Activated T-cell treated with anti-CD3 and anti-CD28 coated beads, Interleukin-2, amount 50 U/mL, for 48 hours (primary cell): ENCODE results near the gene DDX10.

Experiments
- DNase-seq, 2 experiments: peaks; one replicate each; pipeline ENCODE4 v3.0.0-alpha.2; 2020

Gene DDX10

GRCh38 chr11:108914211-108914610, 249.3 kb downstream of the DDX10 start:
- DNase-seq = no peak

DNA sequence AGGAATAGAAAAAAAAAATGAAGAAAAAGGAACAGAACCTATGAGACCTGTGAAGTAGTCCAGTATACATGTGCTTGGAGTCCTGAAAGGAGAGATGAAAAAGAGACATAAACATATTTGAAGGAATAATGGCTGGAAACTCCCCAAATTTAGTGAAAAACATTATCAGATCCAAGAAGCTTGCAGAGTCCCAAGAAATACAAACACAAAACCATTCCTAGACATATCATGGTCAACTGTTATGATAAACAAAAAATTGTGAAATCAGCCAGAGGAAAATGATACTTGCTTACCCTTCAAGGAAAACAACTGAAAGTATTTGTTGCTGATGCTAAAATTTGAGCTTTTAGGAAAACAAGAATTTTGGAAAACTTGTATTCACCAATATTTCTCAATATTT, 250.1 kb downstream of the DDX10 start:
- no peak for DNase-seq

- DNase-seq = no peak
Observed at GRCh38 chr11:108915666-108916065, 250.8 kb downstream of the DDX10 start.

DNA sequence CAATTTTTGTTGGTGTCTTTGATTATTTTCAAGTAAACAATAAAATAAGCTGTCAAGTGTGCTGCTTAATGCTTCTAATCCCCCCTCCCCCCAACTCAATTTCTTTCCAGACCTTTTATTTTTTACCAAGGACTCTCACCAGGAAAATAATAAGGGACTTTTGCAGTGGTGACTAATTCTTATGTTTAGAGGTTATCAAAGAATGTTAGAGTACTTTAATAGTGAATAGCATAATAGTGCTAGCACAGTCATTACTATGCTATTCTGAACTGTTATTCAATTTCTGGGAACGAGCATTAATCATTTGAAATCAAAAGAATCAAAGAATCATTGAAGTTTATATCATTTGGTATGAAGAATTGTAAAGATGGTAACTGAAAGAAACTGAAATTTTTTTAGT, 251.4 kb downstream of the DDX10 start:
- no peak for DNase-seq

DNA sequence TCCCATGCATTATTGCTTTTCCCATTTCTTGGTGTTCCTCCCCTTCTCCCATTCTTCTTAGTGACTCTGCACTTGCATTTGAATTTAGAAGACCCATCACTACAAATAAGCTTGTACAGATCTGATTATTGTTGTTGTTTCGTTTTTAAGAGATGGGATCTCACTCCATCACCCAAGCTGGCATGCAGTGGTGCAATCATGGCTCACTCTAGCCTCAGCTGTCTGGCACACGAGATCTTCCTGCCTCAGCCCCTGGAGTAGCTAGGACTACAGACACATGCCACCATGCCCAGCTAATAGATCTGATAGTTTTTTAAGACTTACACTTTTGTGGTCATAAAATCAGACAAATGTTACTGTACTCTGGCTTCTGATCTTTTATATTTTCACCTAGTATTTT, 252.1 kb downstream of the DDX10 start:
- DNase-seq = no peak

DNA sequence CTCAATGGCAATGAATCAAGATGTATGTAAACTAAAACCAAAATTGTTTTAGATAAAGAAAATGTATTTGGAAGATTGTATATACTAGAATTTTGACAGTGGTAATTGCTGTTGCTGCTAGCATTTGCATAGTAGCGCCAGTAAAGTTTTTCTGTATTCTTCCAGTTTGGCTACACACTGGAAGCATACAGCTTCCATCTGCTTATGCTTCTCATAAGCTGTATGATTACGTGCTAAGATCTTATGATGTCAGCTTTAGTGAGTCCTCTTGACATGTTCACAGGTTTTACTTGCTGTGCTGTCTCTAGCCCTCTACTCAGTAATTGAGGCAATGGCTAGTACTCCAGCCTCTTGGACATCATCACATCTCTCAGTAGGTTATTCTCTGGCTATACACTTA, 256.3 kb downstream of the DDX10 start:
- DNase-seq = no peak

DNA sequence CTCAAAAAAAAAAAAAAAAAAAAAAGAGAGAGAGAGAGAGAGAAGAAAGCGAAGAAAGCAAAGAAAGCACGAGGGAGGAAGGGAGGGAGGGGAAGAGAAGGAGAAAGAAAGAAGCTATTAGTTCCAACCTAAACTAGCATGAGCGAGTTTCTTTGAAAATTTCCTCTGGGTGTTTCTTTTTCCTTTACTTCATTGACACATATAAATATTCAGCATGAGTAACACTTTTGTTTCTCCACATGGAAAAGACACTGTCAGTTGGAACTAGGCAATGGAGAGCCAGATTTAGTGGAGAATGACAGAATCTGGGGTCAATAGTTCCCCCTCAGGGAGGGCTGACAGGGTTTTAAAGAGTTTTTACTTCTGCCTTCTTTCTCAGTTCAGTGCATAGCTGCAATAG, 257.4 kb downstream of the DDX10 start:
- no peak for DNase-seq

DNA sequence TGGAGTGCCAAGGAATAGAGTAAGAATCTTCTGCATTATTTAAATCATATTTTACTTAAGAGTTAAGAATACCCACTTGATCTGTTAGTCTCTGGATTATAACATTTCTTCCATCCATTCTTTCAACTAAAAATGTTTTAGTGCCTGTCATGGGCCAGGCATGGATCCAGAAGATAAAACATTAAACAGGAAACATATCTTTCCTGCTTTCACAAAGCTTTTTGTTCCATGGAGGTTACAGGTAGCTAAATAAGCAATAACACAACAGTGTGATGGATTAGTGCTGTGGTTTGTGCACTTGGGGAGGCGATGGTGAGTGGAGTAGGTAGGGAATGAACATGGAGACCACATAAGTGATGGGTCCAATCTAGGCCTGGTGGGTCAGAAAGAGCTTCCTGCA, 258.5 kb downstream of the DDX10 start:
- no peak for DNase-seq

GRCh38 chr11:108926171-108926840, 261.4 kb downstream of the DDX10 start:
- no peak for DNase-seq

GRCh38 chr11:108926841-108927577, 262.1 kb downstream of the DDX10 start:
- no peak for DNase-seq

- no peak for DNase-seq
Observed at GRCh38 chr11:108927791-108928545, 263.1 kb downstream of the DDX10 start.

- no peak for DNase-seq
Observed at GRCh38 chr11:108929241-108929640, 264.4 kb downstream of the DDX10 start.

- no peak for DNase-seq
Observed at GRCh38 chr11:108931168-108931567, 266.3 kb downstream of the DDX10 start.

DNA sequence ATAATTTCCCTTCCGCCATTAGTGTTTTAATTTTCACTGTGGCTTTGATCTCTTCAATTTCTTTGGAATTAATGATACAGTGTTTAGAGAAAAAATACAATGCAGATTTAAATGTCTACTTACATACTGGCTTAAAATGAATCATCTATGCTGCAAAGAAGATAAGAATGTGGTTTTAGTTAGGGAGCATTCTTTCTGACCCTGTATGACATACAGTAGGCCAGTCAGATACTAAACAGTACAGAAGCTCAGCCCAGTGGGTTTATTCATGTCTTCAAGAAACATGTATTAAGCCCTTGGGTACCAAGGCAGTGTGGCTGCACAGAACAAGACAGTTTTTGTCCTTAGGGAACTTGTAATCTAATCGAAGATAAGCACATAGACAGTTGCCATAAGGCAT, 268.8 kb downstream of the DDX10 start:
- no peak for DNase-seq

DNA sequence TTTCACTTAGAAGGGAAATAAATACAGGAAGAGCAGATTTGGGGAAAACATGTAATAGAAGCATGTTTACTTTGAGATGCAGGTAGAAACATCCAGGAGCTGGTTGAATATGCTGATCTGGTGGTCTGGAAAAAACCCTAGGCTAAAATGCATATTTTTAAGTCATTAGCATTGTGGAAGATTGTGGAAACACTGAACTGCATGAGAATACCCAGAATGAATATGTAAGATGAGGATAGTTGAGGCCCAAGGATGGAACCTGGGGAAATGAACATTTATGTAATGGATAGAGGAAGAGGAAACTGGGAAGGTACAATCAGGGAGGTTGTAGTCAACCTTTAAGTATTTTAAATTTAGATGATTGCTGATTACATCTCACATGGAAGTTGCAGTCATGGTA, 269.4 kb downstream of the DDX10 start:
- DNase-seq = no peak

DNA sequence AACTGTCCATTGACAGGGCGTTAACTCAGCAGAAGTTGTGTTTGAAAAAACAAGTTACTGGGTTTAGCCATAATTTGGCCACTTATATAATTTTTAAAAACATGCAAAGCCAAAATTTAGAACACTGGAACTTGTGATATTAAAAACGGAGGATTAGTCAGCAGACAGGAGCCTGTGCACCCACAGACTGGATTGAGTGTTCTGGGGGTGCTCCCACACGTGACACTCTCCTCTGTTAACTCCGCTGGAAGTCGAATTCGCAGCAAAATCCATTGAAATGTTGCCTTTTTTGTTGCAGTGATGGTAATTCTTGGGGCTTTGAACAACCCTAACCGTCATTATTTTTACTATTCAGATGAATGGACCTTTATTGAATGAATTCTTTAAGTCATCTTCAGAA, 269.8 kb downstream of the DDX10 start:
- DNase-seq = no peak

DNA sequence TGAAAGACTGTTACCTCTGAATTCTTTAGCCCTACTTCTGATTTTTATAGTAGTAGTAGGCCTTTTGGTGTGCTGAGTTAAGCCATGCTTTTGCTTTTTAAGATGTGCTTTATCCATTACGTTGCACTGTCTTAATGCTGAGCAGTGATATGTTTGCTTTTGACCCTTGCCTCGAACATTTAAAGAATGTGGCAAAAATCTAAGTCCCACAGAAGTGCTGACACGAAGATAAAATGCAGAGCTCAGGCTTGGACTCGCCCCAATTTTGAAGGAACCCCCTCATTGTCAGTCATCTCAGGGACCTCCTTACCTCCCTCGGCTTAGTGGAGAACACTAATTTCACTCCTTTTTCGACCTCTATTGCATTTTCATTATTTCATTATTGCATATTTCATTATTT, 272.9 kb downstream of the DDX10 start:
- no peak for DNase-seq

DNA sequence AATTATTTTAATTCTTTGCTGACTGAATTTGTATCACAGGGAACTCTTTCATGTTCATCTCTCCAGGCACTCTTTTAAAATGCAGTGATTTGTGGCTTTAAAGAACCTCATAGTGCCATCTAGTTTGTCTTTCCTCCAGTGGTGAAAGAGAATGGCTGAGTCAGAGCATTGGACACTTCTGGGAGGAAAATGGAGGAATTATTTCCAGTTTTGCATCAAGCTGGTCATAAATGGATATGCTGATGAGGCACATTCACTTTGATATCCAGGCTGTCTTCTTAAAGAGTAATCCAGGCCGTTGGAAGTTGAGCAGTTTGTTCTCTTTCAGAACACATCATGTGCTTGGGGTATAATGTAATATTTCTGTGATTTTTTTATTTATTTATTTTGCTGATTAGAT, 273.7 kb downstream of the DDX10 start:
- DNase-seq = no peak

DNA sequence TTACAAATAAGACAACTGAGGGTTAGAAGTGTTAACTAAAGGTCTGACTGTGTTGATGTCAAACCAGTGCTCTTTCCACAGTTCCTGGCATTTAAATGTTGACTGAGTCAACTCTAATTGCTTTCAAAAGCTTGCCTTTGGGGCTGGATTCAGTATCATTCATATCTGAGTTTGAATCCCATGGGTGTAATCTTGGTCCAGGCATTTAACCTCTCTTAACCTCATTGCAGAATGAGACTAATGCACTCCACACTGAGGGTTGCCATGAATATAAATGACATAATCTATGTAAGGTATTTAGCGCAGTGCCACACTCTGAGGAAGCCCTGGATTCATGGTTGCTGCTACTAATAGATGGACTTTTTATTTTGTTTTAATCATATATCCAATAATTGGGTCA, 274.3 kb downstream of the DDX10 start:
- no peak for DNase-seq

GRCh38 chr11:108943853-108944252, 279.0 kb downstream of the DDX10 start:
- no peak for DNase-seq

DNA sequence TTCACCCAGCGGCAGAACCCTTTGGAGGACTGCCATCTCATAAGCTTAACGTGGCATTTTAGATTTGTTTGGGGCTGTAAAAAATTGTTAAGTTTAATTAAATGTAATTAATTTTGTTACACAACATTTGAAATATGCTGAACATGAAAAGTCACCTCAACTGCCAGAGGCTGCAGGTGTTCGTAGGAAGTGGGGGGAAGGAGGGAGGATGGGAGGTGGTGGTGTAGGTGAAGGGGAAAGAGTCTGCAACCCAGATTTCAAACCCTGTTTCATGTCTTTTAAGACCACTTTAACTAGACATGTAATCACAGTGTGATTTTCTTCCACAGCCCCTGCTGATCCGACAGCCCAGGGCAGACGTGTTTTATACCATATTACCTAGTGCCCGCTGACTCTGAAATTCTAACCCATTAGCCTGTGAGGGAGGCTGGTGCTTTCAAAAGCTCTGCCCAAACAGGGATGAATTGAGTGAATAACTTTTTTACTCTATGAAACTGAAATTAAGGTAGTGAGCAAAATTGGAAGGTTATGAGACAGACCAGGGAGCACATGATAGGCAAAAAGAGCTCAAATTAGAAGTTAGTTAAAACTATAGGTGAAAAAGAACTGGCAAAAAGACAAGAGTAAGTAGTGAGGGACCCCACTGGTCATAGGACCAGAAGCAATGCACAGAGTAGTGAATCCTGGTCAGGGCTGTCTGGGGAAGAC, 279.8 kb downstream of the DDX10 start:
- no peak for DNase-seq

GRCh38 chr11:108945341-108945740, 280.5 kb downstream of the DDX10 start:
- no peak for DNase-seq
